Left lung (tissue), 10 donors: ENCODE results near the gene TTYH1. TPM values are rescaled to one million over a fixed set of nuclear protein-coding genes. Genes with fewer than 3 reads are reported as not detected.

Experiments
- ATAC-seq: fragments of 200-7000 bp; cut with Tn5 transposase; one replicate; pipeline ENCODE4 v1.9.1; 2020; ENCODE audit warnings: moderate library complexity
- DNase-seq, 4 donors: peaks; one replicate each; pipeline ENCODE4 v3.0.0-alpha.2; 2013 to 2020
- H3K27ac ChIP-seq, 2 donors: fragments of 200-600 bp; sonication (generic) in 1 of 2; one replicate each; pipeline versions ENCODE4 v1.5.0 to v1.8.0; 2020 to 2021
- H3K27me3 ChIP-seq, 2 donors: fragments of 200-600 bp; sonication (generic) in 1 of 2; one replicate each; pipeline versions ENCODE4 v1.5.0 to v1.8.0; 2020 to 2021
- H3K36me3 ChIP-seq, 2 donors: fragments of 200-600 bp; sonication (generic) in 1 of 2; one replicate each; pipeline versions ENCODE4 v1.5.0 to v1.8.0; 2020 to 2021
- H3K4me1 ChIP-seq, 2 donors: fragments of 200-600 bp; one replicate each; pipeline ENCODE4 v1.8.0; 2021
- H3K4me3 ChIP-seq, 2 donors: fragments of 200-600 bp; sonication (generic) in 1 of 2; one replicate each; pipeline versions ENCODE4 v1.5.0 to v1.8.0; 2020 to 2021; ENCODE audit warnings: mild to moderate bottlenecking in 1 of 2
- H3K9me3 ChIP-seq, 2 donors: fragments of 200-600 bp; sonication (generic) in 1 of 2; one replicate each; pipeline versions ENCODE4 v1.5.0 to v1.8.0; 2020 to 2021
- CTCF ChIP-seq, 2 donors: fragments of 200-600 bp; sonication (generic) in 1 of 2; IDR thresholded peaks; one replicate each; pipeline versions ENCODE4 v1.5.0 to v1.8.0; 2021; ENCODE audit warnings: antibody characterized with exemption in 2 of 2
- intact Hi-C, 2 donors: fragments of 100-400 bp; cut with DNase I; formaldehyde crosslinking; loops; one replicate each; pipeline versions ENCODE4 v1.11.2 to v1.14.2; 2022
- polyA plus RNA-seq, 6 donors: library from polyadenylated mRNA; unstranded; fragments of 120-200 nt; gene quantifications; one replicate each; pipeline ENCODE4 v1.2.1, GENCODE V29; 2013; ENCODE audit not compliant: insufficient read length in 6 of 6
- total RNA-seq, 2 donors: library from RNA; stranded (reverse); fragmentation: NEBNext Ultra II Directional; extraction: Animal tissue kit (Norgen Biotek cat#: 25700); gene quantifications; one replicate each; pipeline ENCODE4 v1.2.1, GENCODE V29; 2021
- donor health status: DM: no; HTN: yes; CAD: no.
- donor health status: DM: no; HTN: no; CAD: no.

The TTYH1 gene
- total and polyA plus RNA-seq, 8 donors, result 2.3 to 13.4 (median 4.7) TPM; not detected in 2

- Histone ChIP-seq H3K9me3 (no peaks in the 10 kb centered on the region), H3K4me3 (no peak overlapping the region), H3K27me3 (peaks cover 32 to 92% of the 10 kb centered on the region in 2 donors), H3K27ac (no peak overlapping the region), H3K4me1 (peaks cover 0 to 13% of the 10 kb centered on the region in 2 donors), H3K36me3 (no peaks in the 10 kb centered on the region)
- ATAC-seq (no peak), DNase-seq (no peak)
- intact Hi-C loops, result no loop called here
- no peak for TF ChIP-seq CTCF (IDR thresholded peaks at IDR 0.05)
Measured at GRCh38 chr19:54418030-54418929, 3.0 kb downstream of the TTYH1 start.

- Histone ChIP-seq H3K27me3 (peaks cover 32 to 100% of the 10 kb centered on the region in 2 donors), H3K36me3 (no peaks in the 10 kb centered on the region), H3K27ac (no peak overlapping the region), H3K9me3 (no peaks in the 10 kb centered on the region), H3K4me3 (no peak overlapping the region), H3K4me1 (peaks cover 0 to 13% of the 10 kb centered on the region in 2 donors)
- intact Hi-C loops, result no loop called here
- TF ChIP-seq CTCF (IDR thresholded peaks at IDR 0.05), result no peak
- ATAC-seq, result no peak
- DNase-seq, result no peak
Measured at GRCh38 chr19:54418930-54419800, 3.9 kb downstream of the TTYH1 start.

GRCh38 chr19:54420068-54420382, 4.8 kb downstream of the TTYH1 start:
- Histone ChIP-seq H3K9me3 (no peaks in the 10 kb centered on the region), H3K4me3 (no peak overlapping the region), H3K4me1 (peaks cover 0 to 13% of the 10 kb centered on the region in 2 donors), H3K36me3 (no peaks in the 10 kb centered on the region), H3K27ac (no peak overlapping the region), H3K27me3 (peaks cover 24 to 100% of the 10 kb centered on the region in 2 donors)
- intact Hi-C loops, result no loop called here
- no peak for DNase-seq
- no peak for ATAC-seq
- TF ChIP-seq CTCF (IDR thresholded peaks at IDR 0.05), result no peak

- peaks cover 20 to 100% of the 10 kb centered on the region in 2 donors for H3K27me3 ChIP-seq
- no peaks in the 10 kb centered on the region for H3K36me3 ChIP-seq
- H3K9me3 ChIP-seq, result no peaks in the 10 kb centered on the region
- no peak for TF ChIP-seq CTCF (IDR thresholded peaks at IDR 0.05)
- ATAC-seq (peak; percentile 24), DNase-seq (no peak)
- peaks cover 0 to 13% of the 10 kb centered on the region in 2 donors for H3K4me1 ChIP-seq
- no peak overlapping the region for H3K4me3 ChIP-seq
- intact Hi-C loops, result no loop called here
- H3K27ac ChIP-seq, result no peak overlapping the region
Measured at GRCh38 chr19:54420383-54421168, 5.3 kb downstream of the TTYH1 start.
